Gastrocnemius medialis (tissue), 4 donors: ENCODE data around the gene PLEKHM2. TPM values are rescaled to one million over a fixed set of nuclear protein-coding genes. Genes with fewer than 3 reads are reported as not detected.

Source experiments
- ATAC-seq, 2 donors: fragments of 150-250 bp; one replicate each; pipeline ENCODE4 v1.9.1; 2016
- DNase-seq, 2 donors: peaks; one replicate each; pipeline ENCODE4 v3.0.0-alpha.2; 2019
- H3K27ac ChIP-seq, 4 donors: fragments of 200-600 bp; sonication (generic); 1 replicate in 1 of 4; 2 replicates in 3 of 4; pipeline ENCODE4 v1.5.1; 2016 to 2018; ENCODE audit warnings: mild to moderate bottlenecking in 2 of 4, moderate library complexity in 1 of 4
- H3K27me3 ChIP-seq, 3 donors: fragments of 200-600 bp; sonication (generic) in 2 of 3; 1 replicate in 1 of 3; 2 replicates in 2 of 3; pipeline versions ENCODE4 v1.5.1 to v1.6.0; 2016 to 2019; ENCODE audit warnings: mild to moderate bottlenecking in 1 of 3, moderate library complexity in 1 of 3
- H3K36me3 ChIP-seq, 2 donors: fragments of 200-600 bp; sonication (generic) in 1 of 2; one replicate each; pipeline ENCODE4 v1.5.1; 2017 to 2018
- H3K4me1 ChIP-seq, 2 donors: fragments of 200-600 bp; sonication (generic) in 1 of 2; one replicate each; pipeline ENCODE4 v1.5.1; 2016 to 2017; ENCODE audit warnings: mild to moderate bottlenecking in 2 of 2
- H3K4me3 ChIP-seq, 4 donors: fragments of 200-600 bp; sonication (generic) in 3 of 4; 1 replicate in 1 of 4; 2 replicates in 3 of 4; pipeline ENCODE4 v1.5.1; 2016 to 2019; ENCODE audit warnings: mild to moderate bottlenecking in 2 of 4
- H3K9me3 ChIP-seq, 3 donors: fragments of 200-600 bp; sonication (generic) in 2 of 3; 1 replicate in 1 of 3; 2 replicates in 2 of 3; pipeline ENCODE4 v1.5.1; 2016 to 2019
- POLR2A ChIP-seq, 2 donors: fragments of 450-650 bp; IDR thresholded peaks; one replicate each; pipeline ENCODE4 v1.6.1; 2017; ENCODE audit warnings: antibody characterized with exemption in 2 of 2, mild to moderate bottlenecking in 2 of 2, moderate library complexity in 2 of 2
- in situ Hi-C, 4 donors: fragments of 200-750 bp; cut with MboI; loops; one replicate each; pipeline versions ENCODE4 v1.15.0 to v1.8.0; 2017; ENCODE audit warnings: low sequenced_read_pairs in 4 of 4
- intact Hi-C: fragments of 100-400 bp; cut with DNase I; formaldehyde crosslinking; loops from one replicate; pipeline ENCODE4 v1.15.1; 2023; ENCODE audit warnings: low total_unique reads
- total RNA-seq, 4 donors: library from RNA; depleted of rRNA; stranded (reverse); fragments of >200 nt; gene quantifications; one replicate each; pipeline versions ENCODE4 v1.1.0 to v1.2.3, GENCODE V29; 2016
- TF ChIP-seq, protein P1 (sequence below), 5 experiments: fragments of 450-650 bp in 3 of 5; fragments of 200-600 bp in 2 of 5; sonication (generic) in 2 of 5; IDR thresholded peaks in 4 of 5; conservative IDR thresholded peaks in 1 of 5; 1 replicate in 4 of 5; 2 replicates in 1 of 5; pipeline ENCODE4 v1.5.1; 2016 to 2019; ENCODE audit warnings: antibody characterized with exemption in 5 of 5, mild to moderate bottlenecking in 3 of 5, moderate library complexity in 3 of 5

PLEKHM2 gene
- total RNA-seq, 4 donors from 2014 or later: 86.7 to 170 (median 144) TPM

DNA sequence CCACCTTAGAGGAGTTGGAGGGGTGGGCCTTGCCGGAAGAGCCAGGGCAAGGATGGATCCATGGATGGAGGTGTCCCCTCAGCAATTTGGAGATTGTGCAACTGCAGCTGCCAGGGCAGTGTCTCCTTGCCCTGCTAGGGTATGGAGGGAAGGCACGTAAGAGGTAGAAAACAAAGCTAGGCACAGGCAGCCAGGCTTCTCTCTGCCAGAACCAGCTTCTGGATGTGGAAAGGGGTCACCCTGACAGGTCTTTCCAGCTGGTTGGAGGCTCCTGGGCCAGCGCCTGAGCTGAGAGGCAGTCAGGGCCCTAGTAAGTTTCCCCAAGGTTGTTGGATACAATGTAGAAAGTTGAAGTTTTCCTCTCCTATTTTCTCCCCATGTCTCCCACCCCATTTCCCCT, 36.7 kb downstream of the PLEKHM2 start:
- intact Hi-C loops (no loop called here), in situ Hi-C loops (no loop called here)
- peak overlapping the region; percentile 93 to 96 (median 96) for H3K27ac ChIP-seq
- H3K9me3 ChIP-seq: no peaks in the 10 kb centered on the region
- H3K4me3 ChIP-seq: no peak overlapping the region
- peaks cover 0 to 52% of the 10 kb centered on the region in 2 donors for H3K36me3 ChIP-seq
- no peaks in the 10 kb centered on the region for H3K27me3 ChIP-seq
- DNase-seq (peak in 1 of 2 donors; percentile 46), ATAC-seq (no peak)
- H3K4me1 ChIP-seq: peaks cover 56 to 57% of the 10 kb centered on the region in 2 donors
- no peak for TF ChIP-seq POLR2A (IDR thresholded peaks at IDR 0.05)
- TF ChIP-seq, protein P1, sequence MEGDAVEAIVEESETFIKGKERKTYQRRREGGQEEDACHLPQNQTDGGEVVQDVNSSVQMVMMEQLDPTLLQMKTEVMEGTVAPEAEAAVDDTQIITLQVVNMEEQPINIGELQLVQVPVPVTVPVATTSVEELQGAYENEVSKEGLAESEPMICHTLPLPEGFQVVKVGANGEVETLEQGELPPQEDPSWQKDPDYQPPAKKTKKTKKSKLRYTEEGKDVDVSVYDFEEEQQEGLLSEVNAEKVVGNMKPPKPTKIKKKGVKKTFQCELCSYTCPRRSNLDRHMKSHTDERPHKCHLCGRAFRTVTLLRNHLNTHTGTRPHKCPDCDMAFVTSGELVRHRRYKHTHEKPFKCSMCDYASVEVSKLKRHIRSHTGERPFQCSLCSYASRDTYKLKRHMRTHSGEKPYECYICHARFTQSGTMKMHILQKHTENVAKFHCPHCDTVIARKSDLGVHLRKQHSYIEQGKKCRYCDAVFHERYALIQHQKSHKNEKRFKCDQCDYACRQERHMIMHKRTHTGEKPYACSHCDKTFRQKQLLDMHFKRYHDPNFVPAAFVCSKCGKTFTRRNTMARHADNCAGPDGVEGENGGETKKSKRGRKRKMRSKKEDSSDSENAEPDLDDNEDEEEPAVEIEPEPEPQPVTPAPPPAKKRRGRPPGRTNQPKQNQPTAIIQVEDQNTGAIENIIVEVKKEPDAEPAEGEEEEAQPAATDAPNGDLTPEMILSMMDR (IDR thresholded peaks at IDR 0.05 in 4 of 5, conservative IDR thresholded peaks at IDR 0.05 in 1 of 5): no peak

DNA sequence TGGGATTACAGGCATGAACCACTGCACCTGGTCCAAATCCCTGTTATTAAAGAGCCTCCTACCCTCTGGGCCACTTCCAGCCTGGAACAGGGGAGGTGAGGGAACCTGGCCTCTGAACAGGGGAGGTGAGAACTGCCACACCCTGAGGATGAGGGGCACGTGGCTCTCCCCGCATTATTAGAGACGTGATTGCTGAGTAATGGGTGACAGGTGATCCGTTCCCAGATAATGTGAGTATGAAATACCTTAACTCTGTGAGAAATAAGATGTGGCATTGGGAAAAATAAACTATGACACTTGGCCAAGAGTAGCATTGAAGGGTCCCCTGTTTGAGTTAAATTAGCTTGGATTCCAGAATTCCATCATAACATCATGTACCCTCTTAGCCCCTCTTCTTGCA, 38.3 kb downstream of the PLEKHM2 start:
- no peak for ATAC-seq
- intact Hi-C loops (no loop called here), in situ Hi-C loops (no loop called here)
- Histone ChIP-seq H3K36me3 (peaks cover 0 to 55% of the 10 kb centered on the region in 2 donors), H3K9me3 (no peaks in the 10 kb centered on the region), H3K27ac (peak overlapping the region; percentile 93 to 96 (median 96)), H3K4me1 (peaks cover 50 to 55% of the 10 kb centered on the region in 2 donors), H3K4me3 (no peak overlapping the region), H3K27me3 (no peaks in the 10 kb centered on the region)
- no peak for TF ChIP-seq POLR2A (IDR thresholded peaks at IDR 0.05)
- no peak for DNase-seq

DNA sequence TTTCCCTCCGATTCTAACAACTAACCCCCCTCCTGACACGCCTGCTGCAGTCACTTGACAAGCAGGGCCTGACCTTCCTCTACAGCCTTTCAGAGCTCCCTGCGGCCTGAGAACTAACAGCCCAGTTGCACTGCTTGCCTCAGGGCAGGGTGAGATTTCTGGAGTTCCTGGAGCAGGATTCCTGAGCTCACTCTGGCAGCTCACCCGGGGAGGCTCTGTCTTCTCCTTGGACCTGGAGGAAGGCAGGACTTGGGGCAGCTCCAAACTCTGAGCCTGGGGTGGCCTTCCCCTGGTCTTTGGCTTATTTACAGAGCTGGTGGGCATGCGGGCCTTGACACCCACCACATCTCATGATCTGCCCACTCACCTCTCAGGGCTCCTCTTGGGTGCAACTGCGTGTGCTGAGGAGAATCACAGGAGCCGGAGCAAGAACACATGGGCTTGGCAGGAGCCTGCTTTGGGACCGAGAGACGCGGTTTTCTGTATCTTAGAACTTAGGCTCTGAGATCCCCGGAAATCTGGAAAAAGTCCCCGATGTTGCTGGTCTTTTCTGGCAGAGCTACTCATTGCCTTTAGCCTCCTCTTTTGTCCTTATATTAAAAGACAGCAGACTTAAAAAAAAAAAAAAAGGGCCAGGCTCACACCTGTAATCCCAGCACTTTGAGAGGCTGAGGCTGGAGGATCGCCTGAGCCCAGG, 38.9 kb downstream of the PLEKHM2 start:
- no peak for DNase-seq
- H3K4me1 ChIP-seq: peaks cover 49 to 55% of the 10 kb centered on the region in 2 donors
- peak overlapping the region; percentile 93 to 96 (median 96) for H3K27ac ChIP-seq
- H3K36me3 ChIP-seq: peaks cover 0 to 61% of the 10 kb centered on the region in 2 donors
- no peak for ATAC-seq
- no peak overlapping the region for H3K4me3 ChIP-seq
- TF ChIP-seq, protein P1 (IDR thresholded peaks at IDR 0.05 in 4 of 5, conservative IDR thresholded peaks at IDR 0.05 in 1 of 5): no peak
- no peaks in the 10 kb centered on the region for H3K27me3 ChIP-seq
- in situ Hi-C loops: no loop called here
- intact Hi-C loops: no loop called here
- no peaks in the 10 kb centered on the region for H3K9me3 ChIP-seq

DNA sequence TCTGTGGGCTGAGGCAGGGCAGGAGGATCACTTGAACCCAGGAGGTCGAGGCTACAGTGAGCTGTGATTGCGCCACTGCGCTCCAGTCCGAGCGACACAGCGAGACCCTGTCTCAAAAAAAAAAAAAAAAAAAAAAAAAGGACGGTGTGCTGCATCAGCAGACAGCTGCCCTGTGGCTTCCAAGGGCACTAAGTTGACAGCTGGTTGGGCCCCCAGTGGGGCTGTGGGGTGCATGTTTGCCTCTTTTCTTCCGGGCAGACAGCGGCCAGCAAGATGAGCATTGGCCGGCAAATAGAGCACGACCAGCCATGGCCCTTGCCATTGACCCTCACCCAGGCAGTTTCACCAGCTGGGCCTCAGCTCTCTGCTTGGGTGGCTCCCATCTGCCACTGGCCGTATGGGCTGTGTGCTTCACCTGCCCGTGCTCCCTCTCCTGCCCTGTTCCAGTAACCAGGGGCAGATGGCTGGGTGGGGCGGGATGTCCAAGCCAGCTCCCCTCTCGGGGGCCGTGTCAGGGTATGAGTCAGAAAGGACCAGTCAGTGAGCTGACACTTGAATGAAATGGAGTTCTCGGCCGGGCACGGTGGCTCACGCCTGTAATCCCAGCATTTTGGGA, 39.6 kb downstream of the PLEKHM2 start:
- Histone ChIP-seq H3K4me3 (no peak overlapping the region), H3K27ac (peak overlapping the region; percentile 93 to 96 (median 96)), H3K9me3 (no peaks in the 10 kb centered on the region), H3K36me3 (peaks cover 0 to 69% of the 10 kb centered on the region in 2 donors), H3K27me3 (no peaks in the 10 kb centered on the region), H3K4me1 (peaks cover 49 to 54% of the 10 kb centered on the region in 2 donors)
- ATAC-seq (no peak), DNase-seq (no peak)
- in situ Hi-C loops (no loop called here), intact Hi-C loops (no loop called here)
- TF ChIP-seq, protein P1 (IDR thresholded peaks at IDR 0.05 in 4 of 5, conservative IDR thresholded peaks at IDR 0.05 in 1 of 5): no peak
- TF ChIP-seq POLR2A (IDR thresholded peaks at IDR 0.05): no peak
